Astrocyte (in vitro differentiated cells and primary cell): Measurements from ENCODE around the gene ADGRD1. TPM values are rescaled to one million over a fixed set of nuclear protein-coding genes. Genes with fewer than 3 reads are reported as not detected.

Experiments used
- DNase-seq: peaks from one replicate; pipeline ENCODE4 v3.0.0-alpha.2; 2010; ENCODE audit warnings: low read depth
- FAIRE-seq: peaks from 2 replicates; lab custom pipeline; 2011; peaks lifted over from hg19 to GRCh38; lab: Jason Lieb, UNC
- H2AFZ ChIP-seq: 2 replicates; pipeline ENCODE4 v1.6.0; 2012; ENCODE audit warnings: low read depth, low read length, inconsistent platforms
- H3K27ac ChIP-seq: 2 replicates; pipeline ENCODE4 v1.5.1; 2011; ENCODE audit warnings: low read depth, low read length, inconsistent platforms
- H3K27me3 ChIP-seq: 2 replicates; pipeline ENCODE4 v1.6.0; 2011; ENCODE audit warnings: low read length, inconsistent platforms; ENCODE audit not compliant: insufficient read depth
- H3K36me3 ChIP-seq: 2 replicates; pipeline ENCODE4 v1.5.1; 2011; ENCODE audit warnings: low read length, inconsistent platforms; ENCODE audit not compliant: insufficient read depth
- H3K4me1 ChIP-seq: 2 replicates; pipeline ENCODE4 v1.5.1; 2011; ENCODE audit warnings: low read length, inconsistent platforms; ENCODE audit not compliant: insufficient read depth
- H3K4me2 ChIP-seq: 2 replicates; pipeline ENCODE4 v1.6.0; 2012; ENCODE audit warnings: low read length, inconsistent platforms
- H3K4me3 ChIP-seq: 2 replicates; pipeline ENCODE4 v1.5.1; 2011; ENCODE audit warnings: low read depth, mild to moderate bottlenecking, low read length, inconsistent platforms; ENCODE audit not compliant: insufficient read depth
- H3K79me2 ChIP-seq: 2 replicates; pipeline ENCODE4 v1.6.0; 2012; ENCODE audit warnings: mild to moderate bottlenecking, low read length, inconsistent platforms; ENCODE audit not compliant: insufficient read depth
- H3K9ac ChIP-seq: 2 replicates; pipeline ENCODE4 v1.6.0; 2012; ENCODE audit warnings: mild to moderate bottlenecking, low read length, inconsistent platforms
- H3K9me3 ChIP-seq: 2 replicates; pipeline ENCODE4 v1.5.1; 2012; ENCODE audit warnings: low read depth, mild to moderate bottlenecking, low read length, inconsistent platforms; ENCODE audit not compliant: insufficient read depth
- H4K20me1 ChIP-seq: 2 replicates; pipeline ENCODE4 v1.6.0; 2012; ENCODE audit warnings: low read length, inconsistent platforms; ENCODE audit not compliant: insufficient read depth
- H3K27ac Mint-ChIP-seq: one replicate; pipeline ENCODE4 v1.8.0; 2021; ENCODE audit warnings: mild to moderate bottlenecking, mixed read lengths; ENCODE audit not compliant: unreplicated experiment
- H3K27me3 Mint-ChIP-seq: one replicate; pipeline ENCODE4 v1.8.0; 2021; ENCODE audit warnings: low read depth, mixed read lengths; ENCODE audit not compliant: unreplicated experiment
- H3K36me3 Mint-ChIP-seq: one replicate; pipeline ENCODE4 v1.8.0; 2021; ENCODE audit warnings: low read depth, mixed read lengths; ENCODE audit not compliant: unreplicated experiment
- H3K4me1 Mint-ChIP-seq: one replicate; pipeline ENCODE4 v1.8.0; 2021; ENCODE audit warnings: low read depth, mixed read lengths; ENCODE audit not compliant: unreplicated experiment
- H3K4me3 Mint-ChIP-seq: one replicate; pipeline ENCODE4 v1.8.0; 2021; ENCODE audit warnings: mild to moderate bottlenecking, moderate library complexity, mixed read lengths; ENCODE audit not compliant: unreplicated experiment
- H3K9me3 Mint-ChIP-seq: one replicate; pipeline ENCODE4 v1.8.0; 2021; ENCODE audit warnings: mild to moderate bottlenecking, mixed read lengths; ENCODE audit not compliant: unreplicated experiment
- EZH2 ChIP-seq: IDR thresholded peaks from 2 replicates; pipeline ENCODE4 v1.6.1; 2012; ENCODE audit warnings: mild to moderate bottlenecking, low read length, inconsistent platforms; ENCODE audit not compliant: insufficient read depth
- total RNA-seq: library from RNA; stranded (reverse); gene quantifications from 2 replicates; pipeline ENCODE4 v1.2.1, GENCODE V29; 2021
- TF ChIP-seq, protein P1 (sequence below): IDR thresholded peaks from 2 replicates; pipeline ENCODE4 v1.5.1; 2011; ENCODE audit warnings: low read depth, mild to moderate bottlenecking, inconsistent platforms, low read length, moderate library complexity; ENCODE audit not compliant: insufficient read depth

Gene ADGRD1
- total RNA-seq, 1 donor from 2014 or later = 3.0 TPM

DNA sequence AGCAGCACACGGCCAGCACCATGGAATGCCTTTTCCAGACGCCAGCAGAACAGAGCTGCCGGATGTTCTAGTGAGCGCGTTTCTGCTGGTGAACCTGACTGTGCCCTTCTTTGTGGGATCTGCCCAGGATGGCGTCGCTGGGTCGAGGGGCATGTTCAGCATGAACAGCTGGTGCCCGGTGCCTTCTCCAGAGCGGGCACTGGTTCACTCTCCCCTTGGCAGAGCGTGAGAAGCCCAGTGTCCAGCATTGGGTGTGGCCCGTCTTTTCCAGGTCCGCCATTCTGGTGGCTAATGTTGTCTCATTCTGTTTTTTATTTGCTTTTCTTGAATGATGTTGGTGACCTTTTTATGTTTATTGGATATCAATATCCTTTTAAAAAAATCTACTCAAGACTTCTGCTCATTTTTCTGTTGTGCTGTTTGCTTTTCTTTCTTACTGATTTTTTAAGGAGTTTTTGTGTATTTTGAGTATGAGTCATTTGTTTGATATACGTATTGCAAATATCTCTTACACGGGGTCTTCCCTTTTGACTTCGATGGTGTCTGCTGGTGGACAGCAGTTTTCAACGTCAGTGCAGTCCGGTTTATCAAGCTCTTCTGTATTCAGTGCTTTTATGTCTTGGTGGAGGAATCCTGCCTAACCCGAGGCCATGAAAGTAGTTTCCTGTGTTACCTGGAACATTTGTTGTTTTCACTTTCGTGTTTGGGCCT lies 74.3 kb downstream of the ADGRD1 start:
- TF ChIP-seq EZH2 = no peak
- TF ChIP-seq, protein P1, sequence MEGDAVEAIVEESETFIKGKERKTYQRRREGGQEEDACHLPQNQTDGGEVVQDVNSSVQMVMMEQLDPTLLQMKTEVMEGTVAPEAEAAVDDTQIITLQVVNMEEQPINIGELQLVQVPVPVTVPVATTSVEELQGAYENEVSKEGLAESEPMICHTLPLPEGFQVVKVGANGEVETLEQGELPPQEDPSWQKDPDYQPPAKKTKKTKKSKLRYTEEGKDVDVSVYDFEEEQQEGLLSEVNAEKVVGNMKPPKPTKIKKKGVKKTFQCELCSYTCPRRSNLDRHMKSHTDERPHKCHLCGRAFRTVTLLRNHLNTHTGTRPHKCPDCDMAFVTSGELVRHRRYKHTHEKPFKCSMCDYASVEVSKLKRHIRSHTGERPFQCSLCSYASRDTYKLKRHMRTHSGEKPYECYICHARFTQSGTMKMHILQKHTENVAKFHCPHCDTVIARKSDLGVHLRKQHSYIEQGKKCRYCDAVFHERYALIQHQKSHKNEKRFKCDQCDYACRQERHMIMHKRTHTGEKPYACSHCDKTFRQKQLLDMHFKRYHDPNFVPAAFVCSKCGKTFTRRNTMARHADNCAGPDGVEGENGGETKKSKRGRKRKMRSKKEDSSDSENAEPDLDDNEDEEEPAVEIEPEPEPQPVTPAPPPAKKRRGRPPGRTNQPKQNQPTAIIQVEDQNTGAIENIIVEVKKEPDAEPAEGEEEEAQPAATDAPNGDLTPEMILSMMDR = no peak
- Histone ChIP-seq H3K9ac (no peak overlapping the region), H3K27ac (no peak overlapping the region), H3K4me2 (no peak overlapping the region), H3K9me3 (no peaks in the 10 kb centered on the region), H3K36me3 (no peaks in the 10 kb centered on the region), H3K4me1 (no peaks in the 10 kb centered on the region), H3K27me3 (no peaks in the 10 kb centered on the region), H4K20me1 (no peaks in the 10 kb centered on the region), H3K79me2 (no peaks in the 10 kb centered on the region), H3K4me3 (no peak overlapping the region), H2AFZ (no peak overlapping the region)
- H3K36me3 Mint-ChIP-seq = no peaks in the 10 kb centered on the region
- H3K27ac Mint-ChIP-seq = no peak overlapping the region
- H3K4me3 Mint-ChIP-seq = no peak overlapping the region
- peaks cover 6% of the 10 kb centered on the region for H3K4me1 Mint-ChIP-seq
- FAIRE-seq (no peak), DNase-seq (no peak)
- no peaks in the 10 kb centered on the region for H3K9me3 Mint-ChIP-seq
- peaks cover 37% of the 10 kb centered on the region for H3K27me3 Mint-ChIP-seq

DNA sequence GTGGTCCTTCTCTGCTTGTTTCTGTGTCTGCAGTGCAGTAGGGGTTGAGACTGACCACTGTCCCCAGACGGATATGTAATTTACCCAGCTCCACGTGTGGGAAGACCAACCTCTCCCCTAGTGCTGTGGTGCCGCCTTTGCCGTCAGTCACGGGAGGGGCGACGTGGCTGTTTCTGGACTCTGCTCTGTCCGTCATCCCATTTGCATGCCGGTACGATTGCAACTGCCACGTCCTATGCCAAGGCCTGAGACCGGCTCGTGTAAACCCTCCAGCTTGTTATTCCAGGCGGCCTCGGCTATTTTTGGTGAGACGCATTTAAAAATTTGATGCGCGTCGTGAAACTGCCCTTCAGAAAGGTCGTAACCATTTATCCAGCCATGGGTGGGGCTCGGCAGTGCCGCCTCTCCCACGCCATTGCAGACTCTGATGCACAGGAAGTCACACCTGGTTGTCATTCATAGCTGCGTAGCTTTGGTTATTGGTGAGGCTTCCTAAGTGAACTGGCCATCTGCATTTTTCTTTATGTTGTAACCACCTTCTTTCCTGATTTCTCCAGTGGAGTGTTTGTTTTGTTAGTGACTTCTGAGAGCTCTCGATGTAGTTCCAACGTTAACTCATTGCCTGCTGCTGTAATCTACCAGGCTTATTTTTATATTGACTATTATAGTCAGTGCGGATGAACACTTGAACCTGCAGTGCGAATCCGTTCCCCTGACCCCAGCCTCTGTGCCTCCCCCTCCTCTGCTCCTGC lies 75.1 kb downstream of the ADGRD1 start:
- Histone ChIP-seq H4K20me1 (no peaks in the 10 kb centered on the region), H3K9me3 (no peaks in the 10 kb centered on the region), H2AFZ (no peak overlapping the region), H3K9ac (no peak overlapping the region), H3K79me2 (no peaks in the 10 kb centered on the region), H3K36me3 (no peaks in the 10 kb centered on the region), H3K27me3 (no peaks in the 10 kb centered on the region), H3K4me2 (no peak overlapping the region), H3K4me3 (no peak overlapping the region), H3K4me1 (no peaks in the 10 kb centered on the region), H3K27ac (no peak overlapping the region)
- FAIRE-seq (no peak), DNase-seq (no peak)
- Mint-ChIP-seq H3K36me3 (no peaks in the 10 kb centered on the region), H3K4me3 (no peak overlapping the region), H3K27me3 (peaks cover 31% of the 10 kb centered on the region), H3K27ac (no peak overlapping the region), H3K9me3 (no peaks in the 10 kb centered on the region), H3K4me1 (peaks cover 6% of the 10 kb centered on the region)
- TF ChIP-seq, protein P1 = no peak
- no peak for TF ChIP-seq EZH2
